Fibroblast of lung (primary cell): ENCODE results near the gene TTI1.

Experiments
- CTCF ChIP-seq, 2 donors: IDR thresholded peaks in 1 of 2; conservative IDR thresholded peaks in 1 of 2; 1 replicate in 1 of 2; 2 replicates in 1 of 2; pipeline ENCODE4 v1.5.1; 2011 to 2012; ENCODE audit warnings: low read length in 2 of 2, control low read depth in 1 of 2, inconsistent platforms in 1 of 2, low read depth in 1 of 2, mild to moderate bottlenecking in 1 of 2
- EZH2 ChIP-seq: IDR thresholded peaks from 2 replicates; pipeline ENCODE4 v1.5.1; 2012; ENCODE audit warnings: low read length, control low read depth, mild to moderate bottlenecking; ENCODE audit errors: missing control alignments

GRCh38 chr20:38065764-38066375 lies 32.6 kb upstream of the TTI1 start:
- TF ChIP-seq EZH2 (no peak), CTCF (conservative IDR thresholded peaks at IDR 0.05 in 1 of 2, IDR thresholded peaks at IDR 0.05 in 1 of 2; ENCODE audit: low read depth in 1 of 2, low read length in 2 of 2) (no peak)
